Tibial nerve (tissue), 3 donors: ENCODE results near the gene STIM2.

Experiments used
- POLR2A ChIP-seq, 2 donors: fragments of 450-650 bp; IDR thresholded peaks; one replicate each; pipeline ENCODE4 v1.6.1; 2017; ENCODE audit warnings: antibody characterized with exemption in 2 of 2, mild to moderate bottlenecking in 2 of 2, moderate library complexity in 2 of 2
- TF ChIP-seq, protein P1 (sequence below), 5 experiments: fragments of 200-600 bp in 3 of 5; fragments of 450-650 bp in 2 of 5; sonication (generic) in 3 of 5; IDR thresholded peaks; one replicate each; pipeline ENCODE4 v1.5.1; 2016 to 2019; ENCODE audit warnings: antibody characterized with exemption in 5 of 5, mild to moderate bottlenecking in 3 of 5, moderate library complexity in 2 of 5

DNA sequence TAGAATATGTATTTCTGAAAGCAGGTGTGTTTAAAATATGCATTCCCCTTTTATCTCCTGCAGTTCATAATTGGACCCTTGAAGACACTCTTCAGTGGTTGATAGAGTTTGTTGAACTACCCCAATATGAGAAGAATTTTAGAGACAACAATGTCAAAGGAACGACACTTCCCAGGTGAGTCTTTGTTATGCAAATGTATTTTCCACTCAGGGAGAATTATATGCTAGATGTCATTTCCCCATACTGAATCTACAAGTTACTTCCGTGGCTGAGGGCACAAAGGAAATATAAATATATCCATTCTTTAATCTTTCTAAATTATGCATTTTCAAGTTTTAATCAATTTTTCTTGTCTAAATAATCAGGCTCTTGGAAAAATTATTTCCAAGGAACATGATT is 134.7 kb downstream of the STIM2 start:
- TF ChIP-seq, protein P1, sequence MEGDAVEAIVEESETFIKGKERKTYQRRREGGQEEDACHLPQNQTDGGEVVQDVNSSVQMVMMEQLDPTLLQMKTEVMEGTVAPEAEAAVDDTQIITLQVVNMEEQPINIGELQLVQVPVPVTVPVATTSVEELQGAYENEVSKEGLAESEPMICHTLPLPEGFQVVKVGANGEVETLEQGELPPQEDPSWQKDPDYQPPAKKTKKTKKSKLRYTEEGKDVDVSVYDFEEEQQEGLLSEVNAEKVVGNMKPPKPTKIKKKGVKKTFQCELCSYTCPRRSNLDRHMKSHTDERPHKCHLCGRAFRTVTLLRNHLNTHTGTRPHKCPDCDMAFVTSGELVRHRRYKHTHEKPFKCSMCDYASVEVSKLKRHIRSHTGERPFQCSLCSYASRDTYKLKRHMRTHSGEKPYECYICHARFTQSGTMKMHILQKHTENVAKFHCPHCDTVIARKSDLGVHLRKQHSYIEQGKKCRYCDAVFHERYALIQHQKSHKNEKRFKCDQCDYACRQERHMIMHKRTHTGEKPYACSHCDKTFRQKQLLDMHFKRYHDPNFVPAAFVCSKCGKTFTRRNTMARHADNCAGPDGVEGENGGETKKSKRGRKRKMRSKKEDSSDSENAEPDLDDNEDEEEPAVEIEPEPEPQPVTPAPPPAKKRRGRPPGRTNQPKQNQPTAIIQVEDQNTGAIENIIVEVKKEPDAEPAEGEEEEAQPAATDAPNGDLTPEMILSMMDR (IDR thresholded peaks at IDR 0.05): no peak
- no peak for TF ChIP-seq POLR2A (IDR thresholded peaks at IDR 0.05)
